Neuronal stem cell (in vitro differentiated cells): Measurements from ENCODE around the gene CAMKK1.

Experiments used
- DNase-seq: peaks from one replicate; pipeline ENCODE4 v3.0.0-alpha.2; 2013; ENCODE audit warnings: low spot score
- H2AFZ ChIP-seq: one replicate; pipeline ENCODE4 v1.6.1; 2013; ENCODE audit warnings: mild to moderate bottlenecking, low read length, inconsistent platforms
- H2AK5ac ChIP-seq: 2 replicates; pipeline ENCODE4 v1.6.1; 2013; ENCODE audit warnings: low read depth, mild to moderate bottlenecking, inconsistent platforms, low read length, moderate library complexity, mixed read lengths
- H2BK120ac ChIP-seq: 2 replicates; pipeline ENCODE4 v1.6.1; 2013; ENCODE audit warnings: low read depth, mild to moderate bottlenecking, inconsistent platforms, low read length, moderate library complexity, mixed read lengths
- H2BK12ac ChIP-seq: one replicate; pipeline ENCODE4 v1.6.1; 2013; ENCODE audit warnings: low read length, inconsistent platforms
- H2BK15ac ChIP-seq: 2 replicates; pipeline ENCODE4 v1.6.1; 2013; ENCODE audit warnings: mild to moderate bottlenecking, low read length, inconsistent platforms, mixed read lengths
- H2BK5ac ChIP-seq: one replicate; pipeline ENCODE4 v1.6.1; 2013; ENCODE audit warnings: inconsistent platforms, mild to moderate bottlenecking, low read length, moderate library complexity
- H3K14ac ChIP-seq: one replicate; pipeline ENCODE4 v1.6.1; 2013; ENCODE audit warnings: low read length, inconsistent platforms
- H3K18ac ChIP-seq: 2 replicates; pipeline ENCODE4 v1.6.1; 2013; ENCODE audit warnings: low read length, inconsistent platforms
- H3K23ac ChIP-seq: 2 replicates; pipeline ENCODE4 v1.6.1; 2013; ENCODE audit warnings: low read depth, mild to moderate bottlenecking, mixed read lengths, low read length, inconsistent platforms; ENCODE audit not compliant: poor library complexity
- H3K27ac ChIP-seq: replicated peaks from 3 replicates; pipeline ENCODE4 v1.5.1; 2013; ENCODE audit warnings: low read length, inconsistent platforms
- H3K27me3 ChIP-seq, 3 experiments: 2 replicates each; pipeline ENCODE4 v1.6.1; 2013; ENCODE audit warnings: low read length in 3 of 3, mild to moderate bottlenecking in 2 of 3, inconsistent platforms in 1 of 3, low read depth in 1 of 3, mixed read lengths in 1 of 3, moderate library complexity in 1 of 3; ENCODE audit not compliant: control insufficient read depth in 3 of 3, insufficient read depth in 3 of 3
- H3K36me3 ChIP-seq, 2 donors: replicated peaks in 1 of 2; 2 replicates each; pipeline ENCODE4 v1.6.1; 2013; ENCODE audit warnings: low read length in 2 of 2; ENCODE audit not compliant: control insufficient read depth in 2 of 2, insufficient read depth in 2 of 2
- H3K4ac ChIP-seq: 2 replicates; pipeline ENCODE4 v1.6.1; 2013; ENCODE audit warnings: inconsistent platforms, mild to moderate bottlenecking, low read length, moderate library complexity
- H3K4me1 ChIP-seq, 2 donors: 1 replicate in 1 of 2; 2 replicates in 1 of 2; pipeline ENCODE4 v1.6.1; 2013; ENCODE audit warnings: low read length in 2 of 2, low read depth in 1 of 2; ENCODE audit not compliant: control insufficient read depth in 2 of 2, insufficient read depth in 1 of 2
- H3K4me2 ChIP-seq: one replicate; pipeline ENCODE4 v1.6.1; 2013; ENCODE audit warnings: mild to moderate bottlenecking, low read length, inconsistent platforms; ENCODE audit not compliant: insufficient read depth, poor library complexity, severe bottlenecking
- H3K4me3 ChIP-seq, 2 donors: 2 replicates each; pipeline ENCODE4 v1.5.1; 2013; ENCODE audit warnings: low read length in 2 of 2, mild to moderate bottlenecking in 2 of 2, inconsistent platforms in 1 of 2, moderate library complexity in 1 of 2
- H3K79me1 ChIP-seq: one replicate; pipeline ENCODE4 v1.6.1; 2013; ENCODE audit warnings: low read depth, mild to moderate bottlenecking, inconsistent platforms, low read length, moderate library complexity
- H3K9ac ChIP-seq: one replicate; pipeline ENCODE4 v1.6.1; 2013; ENCODE audit warnings: mild to moderate bottlenecking, low read depth, low read length, inconsistent platforms; ENCODE audit not compliant: poor library complexity
- H3K9me3 ChIP-seq, 2 donors: replicated peaks in 1 of 2; 2 replicates each; pipeline versions ENCODE3 to v1.6.1; 2013; ENCODE audit warnings: low read length in 2 of 2, mild to moderate bottlenecking in 2 of 2, inconsistent platforms in 1 of 2, low read depth in 1 of 2, mixed read lengths in 1 of 2, moderate library complexity in 1 of 2; ENCODE audit not compliant: control insufficient read depth in 2 of 2, insufficient read depth in 1 of 2
- H4K8ac ChIP-seq: one replicate; pipeline ENCODE4 v1.6.1; 2013; ENCODE audit warnings: low read depth, mild to moderate bottlenecking, inconsistent platforms, low read length, moderate library complexity
- H4K91ac ChIP-seq: one replicate; pipeline ENCODE4 v1.6.1; 2013; ENCODE audit warnings: low read length, low read depth, mild to moderate bottlenecking, inconsistent platforms; ENCODE audit not compliant: poor library complexity
- WGBS, 2 donors: extraction: QIAGEN DNeasy Blood & Tissue Kit; methylation state at CpG; one replicate each; pipeline ENCODE4 v1.1.7; 2013; ENCODE audit warnings: missing lambda C conversion rate in 2 of 2, mixed read lengths in 1 of 2; ENCODE audit not compliant: insufficient read length in 2 of 2, insufficient replicate concordance in 1 of 2; ENCODE audit errors: extremely low coverage in 2 of 2; 5-methylcytosine and 5-hydroxymethylcytosine counted together

Gene CAMKK1

GRCh38 chr17:3917391-3917931, 24.6 kb upstream of the CAMKK1 start:
- no peak overlapping the region for H4K8ac ChIP-seq
- H3K4me3 ChIP-seq = no peak overlapping the region
- no peak for DNase-seq
- no peak overlapping the region for H3K9ac ChIP-seq
- no peaks in the 10 kb centered on the region for H3K9me3 ChIP-seq
- H2AFZ ChIP-seq = no peak overlapping the region
- H2BK120ac ChIP-seq = no peak overlapping the region
- no peaks in the 10 kb centered on the region for H3K36me3 ChIP-seq
- H3K23ac ChIP-seq = no peak overlapping the region
- H2BK12ac ChIP-seq = no peak overlapping the region
- no peak overlapping the region for H3K27ac ChIP-seq
- H3K4me1 ChIP-seq = peaks cover 0 to 5% of the 10 kb centered on the region in 2 donors
- H2BK15ac ChIP-seq = no peak overlapping the region
- H2BK5ac ChIP-seq = peak overlapping the region; percentile 68
- no peak overlapping the region for H3K14ac ChIP-seq
- H3K27me3 ChIP-seq = peaks cover 0 to 10% (median 0%) of the 10 kb centered on the region in 3 experiments
- H2AK5ac ChIP-seq = no peak overlapping the region
- no peaks in the 10 kb centered on the region for H3K79me1 ChIP-seq
- no peak overlapping the region for H3K4ac ChIP-seq
- no CpG with 5 or more reads among the region's 11 CpGs for WGBS, 2 donors
- H4K91ac ChIP-seq = no peak overlapping the region
- no peak overlapping the region for H3K4me2 ChIP-seq
- peak overlapping the region; percentile 31 for H3K18ac ChIP-seq

DNA sequence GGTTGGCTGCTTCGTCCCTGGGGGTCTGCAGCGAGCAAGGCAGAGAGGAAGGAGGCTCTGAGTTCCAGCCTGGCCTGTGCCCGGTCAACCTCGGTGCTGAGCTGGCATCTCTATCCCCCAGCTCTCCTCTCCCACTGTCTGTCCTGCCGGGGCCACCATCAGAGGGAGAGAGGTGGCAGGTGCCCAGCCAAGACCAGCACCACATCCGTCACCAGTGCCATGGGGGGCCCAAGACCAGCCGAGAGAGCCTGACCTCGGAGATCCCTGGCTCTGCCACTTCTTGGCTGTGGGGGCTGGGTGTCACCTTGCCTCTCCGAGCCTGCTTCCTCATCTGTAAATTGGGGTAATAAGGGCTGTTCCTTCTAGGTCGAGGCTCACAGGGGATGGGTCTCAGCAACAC, 24.0 kb upstream of the CAMKK1 start:
- no CpG with 5 or more reads among the region's 10 CpGs for WGBS, 2 donors
- no peak overlapping the region for H3K9ac ChIP-seq

DNA sequence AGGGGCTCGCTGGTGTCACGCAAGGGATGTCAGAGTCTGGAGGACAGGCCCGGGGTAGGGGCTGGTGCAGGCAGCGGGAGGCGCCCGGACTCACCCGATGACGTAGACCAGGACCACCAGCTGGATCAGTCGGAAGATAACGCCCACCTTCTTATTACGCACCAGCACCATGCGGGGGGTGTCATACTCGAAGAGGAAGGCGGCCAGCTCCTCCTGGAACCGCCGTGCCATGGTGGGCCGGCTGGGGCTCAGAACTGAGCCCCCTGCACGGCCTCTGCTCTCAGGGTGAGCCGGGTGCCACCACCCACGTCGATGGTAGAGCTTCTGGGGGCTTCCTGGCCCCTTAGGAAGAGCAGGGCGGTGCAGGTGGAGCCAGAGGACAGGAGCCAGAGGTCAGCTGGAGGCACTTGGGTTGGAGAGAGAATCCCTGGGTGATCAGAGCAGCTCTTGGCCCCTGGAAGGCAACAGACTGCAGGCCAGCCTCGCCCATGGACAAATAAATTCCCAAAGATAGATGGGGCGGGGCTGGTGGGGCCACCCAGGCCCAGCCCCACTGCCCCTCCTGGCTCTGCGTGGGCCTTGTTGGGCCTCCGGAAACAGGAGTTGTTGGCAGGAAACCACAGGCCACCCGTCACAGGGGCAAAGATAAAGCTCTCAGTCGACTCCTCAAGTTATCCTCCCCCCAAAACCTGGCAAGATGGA, 23.3 kb upstream of the CAMKK1 start, which contains the start of gene P2RX1:
P2RX1 (minus strand) TSS at position 471 of the 702 bp plus-strand sequence; CDS start at position 231, 240 bp downstream.
- no peak within 1 kb of the TSS for H3K4me3 ChIP-seq

More for the DNA sequence above, 24.0 kb upstream of the CAMKK1 start:
- no peak overlapping the region for H3K4me2 ChIP-seq
- no peak overlapping the region for H3K4ac ChIP-seq
- H3K4me1 ChIP-seq = peaks cover 0 to 5% of the 10 kb centered on the region in 2 donors
- no peaks in the 10 kb centered on the region for H3K79me1 ChIP-seq
- H3K27me3 ChIP-seq = peaks cover 0 to 8% (median 0%) of the 10 kb centered on the region in 3 experiments
- H3K18ac ChIP-seq = peak overlapping the region; percentile 67
- no peak overlapping the region for H4K91ac ChIP-seq
- no peak overlapping the region for H4K8ac ChIP-seq
- peak overlapping the region; percentile 31 for H3K14ac ChIP-seq
- H2BK12ac ChIP-seq = no peak overlapping the region
- no peak overlapping the region for H2BK120ac ChIP-seq
- no peak overlapping the region for H2AFZ ChIP-seq
- H3K23ac ChIP-seq = no peak overlapping the region
- H3K4me3 ChIP-seq = no peak overlapping the region
- H3K27ac ChIP-seq = no peak overlapping the region
- H2BK5ac ChIP-seq = peak overlapping the region; percentile 68
- H3K9me3 ChIP-seq = no peaks in the 10 kb centered on the region
- no peaks in the 10 kb centered on the region for H3K36me3 ChIP-seq
- H2AK5ac ChIP-seq = no peak overlapping the region
- DNase-seq = no peak
- no peak overlapping the region for H2BK15ac ChIP-seq

GRCh38 chr17:3915581-3915994, 22.7 kb upstream of the CAMKK1 start:
- Histone ChIP-seq H2BK5ac (no peak overlapping the region), H2AFZ (peak overlapping the region; percentile 40), H2BK12ac (no peak overlapping the region), H2BK15ac (peak overlapping the region; percentile 15), H4K8ac (no peak overlapping the region), H3K27me3 (peaks cover 0 to 8% (median 0%) of the 10 kb centered on the region in 3 experiments), H3K4me1 (no peaks in the 10 kb centered on the region), H3K4me2 (no peak overlapping the region), H2AK5ac (no peak overlapping the region), H3K18ac (no peak overlapping the region), H3K9me3 (no peaks in the 10 kb centered on the region), H3K4me3 (no peak overlapping the region), H3K27ac (no peak overlapping the region), H3K14ac (no peak overlapping the region), H2BK120ac (no peak overlapping the region), H3K23ac (no peak overlapping the region), H3K79me1 (no peaks in the 10 kb centered on the region), H3K36me3 (no peaks in the 10 kb centered on the region), H4K91ac (no peak overlapping the region), H3K9ac (peak overlapping the region; percentile 34), H3K4ac (no peak overlapping the region)
- no peak for DNase-seq
- WGBS, 2 donors = no CpG with 5 or more reads among the region's 13 CpGs

More for the DNA sequence above, 23.3 kb upstream of the CAMKK1 start, which contains the start of gene P2RX1:
- Histone ChIP-seq H2BK120ac (no peak within 1 kb of the TSS), H4K91ac (no peak within 1 kb of the TSS), H2BK15ac (peak within 1 kb of the TSS; percentile 15), H3K4ac (no peak within 1 kb of the TSS), H3K18ac (peak within 1 kb of the TSS; percentile 76), H2BK12ac (no peak within 1 kb of the TSS), H2BK5ac (peak within 1 kb of the TSS; percentile 68), H2AK5ac (peak within 1 kb of the TSS; percentile 27), H3K27me3 (peaks cover 0 to 8% (median 0%) of the 10 kb centered on the region in 3 experiments), H2AFZ (peak within 1 kb of the TSS; percentile 40), H3K23ac (no peak within 1 kb of the TSS), H3K36me3 (no peaks in the 10 kb centered on the region), H3K9me3 (no peaks in the 10 kb centered on the region), H4K8ac (peak within 1 kb of the TSS; percentile 8), H3K4me1 (peaks cover 0 to 2% of the 10 kb centered on the region in 2 donors), H3K4me2 (no peak within 1 kb of the TSS), H3K9ac (peak within 1 kb of the TSS; percentile 34), H3K79me1 (no peaks in the 10 kb centered on the region), H3K27ac (no peak within 1 kb of the TSS), H3K14ac (peak within 1 kb of the TSS; percentile 31)
- DNase-seq = no peak
- WGBS, 2 donors = no CpG with 5 or more reads among the region's 28 CpGs
